ENCODE data around the gene SCLY. TPM values are rescaled to one million over a fixed set of nuclear protein-coding genes. Genes with fewer than 3 reads are reported as not detected.

Gene SCLY
- polyA plus RNA-seq, 1 experiment: 11.2 TPM

DNA sequence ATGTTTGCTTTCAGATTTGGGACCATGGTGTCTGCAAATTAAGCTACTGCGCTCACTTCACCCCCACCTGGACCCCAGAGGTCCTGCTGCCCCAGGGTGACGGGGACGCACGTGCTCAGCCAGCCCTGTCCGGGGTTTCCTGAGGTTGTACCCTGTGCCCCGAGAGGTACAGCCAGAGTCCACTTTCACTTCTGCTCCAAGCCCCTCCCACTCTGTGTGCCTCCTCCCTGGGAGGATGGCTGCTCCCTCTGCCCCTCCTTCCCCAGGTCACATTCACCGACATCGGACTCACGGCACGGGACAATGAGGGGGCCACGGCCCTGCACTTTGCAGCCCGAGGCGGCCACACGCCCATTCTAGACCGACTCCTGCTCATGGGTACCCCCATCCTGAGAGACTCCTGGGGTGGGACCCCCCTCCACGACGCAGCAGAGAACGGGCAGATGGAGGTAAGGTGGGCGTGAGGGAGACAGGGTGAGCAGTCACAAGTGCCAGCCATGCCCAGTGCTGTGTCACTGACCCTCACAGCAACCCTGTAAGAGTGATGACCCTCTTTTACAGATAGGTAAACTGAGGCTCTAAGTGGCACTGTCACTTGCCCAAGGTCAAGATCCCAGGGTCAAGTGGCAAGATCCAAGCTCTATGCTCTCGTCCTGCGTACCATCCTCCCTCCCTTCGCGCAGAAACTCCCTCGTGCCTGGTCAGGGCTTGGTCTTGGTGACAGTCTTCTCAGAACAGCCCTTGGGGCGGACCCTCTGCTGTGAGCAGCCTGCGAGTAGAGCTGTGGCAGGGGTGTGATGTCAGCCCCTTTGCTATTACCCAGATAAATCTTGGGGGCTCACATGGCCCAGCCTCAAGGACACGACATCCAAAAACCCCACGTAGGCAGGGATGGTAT, 47.0 kb downstream of the SCLY start:
- Histone ChIP-seq H3K4me3 (ENCODE audit: low read depth, low read length) (no peak overlapping the region), H3K27ac (ENCODE audit: low read depth, low read length) (no peak overlapping the region), H3K9me3 (ENCODE audit: control insufficient read depth, insufficient read depth, low read length) (no peaks in the 10 kb centered on the region; the same call in 1 of the 2 replicates), H3K27me3 (ENCODE audit: control insufficient read depth, insufficient read depth, low read length) (peaks cover 4% of the 10 kb centered on the region)
- CTCF ChIA-PET: no interaction called here
- TF ChIP-seq, protein P1, sequence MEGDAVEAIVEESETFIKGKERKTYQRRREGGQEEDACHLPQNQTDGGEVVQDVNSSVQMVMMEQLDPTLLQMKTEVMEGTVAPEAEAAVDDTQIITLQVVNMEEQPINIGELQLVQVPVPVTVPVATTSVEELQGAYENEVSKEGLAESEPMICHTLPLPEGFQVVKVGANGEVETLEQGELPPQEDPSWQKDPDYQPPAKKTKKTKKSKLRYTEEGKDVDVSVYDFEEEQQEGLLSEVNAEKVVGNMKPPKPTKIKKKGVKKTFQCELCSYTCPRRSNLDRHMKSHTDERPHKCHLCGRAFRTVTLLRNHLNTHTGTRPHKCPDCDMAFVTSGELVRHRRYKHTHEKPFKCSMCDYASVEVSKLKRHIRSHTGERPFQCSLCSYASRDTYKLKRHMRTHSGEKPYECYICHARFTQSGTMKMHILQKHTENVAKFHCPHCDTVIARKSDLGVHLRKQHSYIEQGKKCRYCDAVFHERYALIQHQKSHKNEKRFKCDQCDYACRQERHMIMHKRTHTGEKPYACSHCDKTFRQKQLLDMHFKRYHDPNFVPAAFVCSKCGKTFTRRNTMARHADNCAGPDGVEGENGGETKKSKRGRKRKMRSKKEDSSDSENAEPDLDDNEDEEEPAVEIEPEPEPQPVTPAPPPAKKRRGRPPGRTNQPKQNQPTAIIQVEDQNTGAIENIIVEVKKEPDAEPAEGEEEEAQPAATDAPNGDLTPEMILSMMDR (IDR thresholded peaks at IDR 0.05; ENCODE audit: low read depth, low read length): no peak
- POLR2A ChIA-PET: no interaction called here
- DNase-seq (ENCODE audit: low read depth, low spot score): no peak

DNA sequence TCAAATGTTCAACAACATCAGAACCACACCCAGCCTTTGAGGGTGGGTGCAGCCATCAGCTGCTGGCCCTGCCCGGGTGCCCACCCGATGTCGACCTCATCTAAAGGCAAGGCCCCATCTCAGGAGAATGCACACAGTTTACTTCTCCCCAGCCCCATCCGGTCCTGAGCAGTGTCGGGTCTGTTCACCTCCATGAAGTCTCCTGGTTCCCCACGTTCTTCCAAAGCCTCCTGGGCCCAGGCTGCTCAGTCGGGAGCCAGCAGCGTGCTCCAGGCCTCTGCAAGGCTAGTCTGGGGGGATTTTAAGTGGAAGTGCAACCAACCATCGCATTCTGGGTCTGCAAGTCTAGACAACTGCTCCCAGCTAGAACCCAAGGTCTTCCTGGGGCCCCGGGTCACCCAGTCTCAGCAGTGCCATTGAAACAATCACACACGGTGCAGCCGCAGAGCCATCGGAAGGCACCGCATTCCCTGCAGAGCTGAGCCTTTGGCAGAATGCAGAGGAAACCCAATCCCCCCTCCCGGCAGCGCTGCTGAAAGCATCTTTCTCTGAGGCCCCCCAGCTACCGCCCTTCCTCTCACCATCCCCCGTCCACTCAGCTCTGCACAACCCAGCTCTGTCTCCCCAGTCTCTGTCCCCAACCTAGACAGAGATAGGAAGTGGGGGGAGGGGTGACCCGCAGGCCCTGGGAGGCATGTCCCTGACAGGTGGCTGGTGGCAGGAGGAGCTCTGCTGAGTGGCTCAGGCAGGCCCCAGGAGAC, 47.8 kb downstream of the SCLY start:
- DNase-seq (ENCODE audit: low read depth, low spot score): no peak

DNA sequence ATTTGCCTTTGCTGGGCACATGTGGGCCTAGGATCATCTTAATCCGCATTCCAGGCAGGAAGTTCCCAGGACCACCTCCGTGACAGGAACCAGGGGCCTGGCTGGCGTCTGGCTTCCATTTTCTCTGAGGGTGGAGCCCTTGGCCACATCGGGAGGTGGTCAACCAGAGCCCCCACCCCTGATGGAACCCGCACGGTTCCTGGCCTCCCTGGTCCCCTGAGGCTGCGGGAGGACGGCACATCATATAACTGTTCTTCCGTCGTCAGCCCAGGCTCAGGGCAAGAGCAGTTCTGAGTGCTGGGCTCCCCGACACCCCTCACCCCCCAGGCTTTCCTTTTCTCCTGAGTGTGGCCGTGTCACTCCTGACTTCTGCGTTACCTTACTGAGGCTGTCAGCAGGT, 52.8 kb downstream of the SCLY start:
- no peak overlapping the region for H3K27ac ChIP-seq (ENCODE audit: low read depth, low read length)
- DNase-seq (ENCODE audit: low read depth, low spot score): no peak
- no peak overlapping the region for H3K4me3 ChIP-seq (ENCODE audit: low read depth, low read length)
- POLR2A ChIA-PET: no interaction called here
- peaks cover 16% of the 10 kb centered on the region; the same call in 1 of the 2 replicates for H3K9me3 ChIP-seq (ENCODE audit: control insufficient read depth, insufficient read depth, low read length)
- TF ChIP-seq, protein P1 (IDR thresholded peaks at IDR 0.05; ENCODE audit: low read depth, low read length): no peak
- peaks cover 2% of the 10 kb centered on the region for H3K27me3 ChIP-seq (ENCODE audit: control insufficient read depth, insufficient read depth, low read length)
- CTCF ChIA-PET: interaction anchor here (0.5 kb wide), 1 partner anchor 206 kb away, joined by 4 read pairs; no protein-coding TSS in a partner anchor

More for the DNA sequence above, 47.8 kb downstream of the SCLY start:
- H3K9me3 ChIP-seq (ENCODE audit: control insufficient read depth, insufficient read depth, low read length): peaks cover 2% of the 10 kb centered on the region; the same call in 1 of the 2 replicates
- H3K4me3 ChIP-seq (ENCODE audit: low read depth, low read length): no peak overlapping the region
- ChIA-PET POLR2A (no interaction called here), CTCF (interaction anchor here (0.6 to 0.9 kb wide), 3 partner anchors 63 to 155 kb away, joined by 3 to 10 read pairs (median 3); no protein-coding TSS in a partner anchor)
- peaks cover 4% of the 10 kb centered on the region for H3K27me3 ChIP-seq (ENCODE audit: control insufficient read depth, insufficient read depth, low read length)
- TF ChIP-seq, protein P1 (IDR thresholded peaks at IDR 0.05; ENCODE audit: low read depth, low read length): no peak
- no peak overlapping the region for H3K27ac ChIP-seq (ENCODE audit: low read depth, low read length)

DNA sequence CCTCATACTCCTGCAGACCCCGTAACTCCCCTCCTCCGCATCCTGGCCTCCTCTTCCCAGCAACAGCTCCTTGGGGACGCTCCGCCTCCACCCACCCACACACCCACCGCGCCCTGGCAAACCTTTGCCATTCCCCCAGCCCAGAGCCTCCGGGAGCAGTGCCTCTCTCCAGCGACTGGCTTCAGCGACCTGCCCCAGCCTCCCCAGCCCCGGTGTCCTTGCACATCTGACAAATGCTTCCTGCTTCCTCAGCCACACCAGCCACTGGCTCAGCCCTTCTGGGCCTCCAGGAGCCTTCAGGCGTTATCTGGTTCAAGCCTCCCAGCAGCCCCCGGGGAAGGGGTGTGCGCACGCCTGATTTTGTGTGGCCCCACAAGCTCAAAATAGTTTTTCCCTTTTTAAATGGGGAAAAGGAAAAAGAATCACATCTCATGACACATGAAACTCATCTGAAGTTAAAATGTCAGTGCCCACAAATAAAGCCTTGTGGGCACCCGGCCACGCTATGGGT, 53.6 kb downstream of the SCLY start:
- Histone ChIP-seq H3K9me3 (ENCODE audit: control insufficient read depth, insufficient read depth, low read length) (peaks cover 16% of the 10 kb centered on the region; the same call in 1 of the 2 replicates), H3K27me3 (ENCODE audit: control insufficient read depth, insufficient read depth, low read length) (peaks cover 2% of the 10 kb centered on the region), H3K4me3 (ENCODE audit: low read depth, low read length) (no peak overlapping the region), H3K27ac (ENCODE audit: low read depth, low read length) (no peak overlapping the region)
- CTCF ChIA-PET: no interaction called here
- DNase-seq (ENCODE audit: low read depth, low spot score): no peak
- TF ChIP-seq, protein P1 (IDR thresholded peaks at IDR 0.05; ENCODE audit: low read depth, low read length): no peak
- POLR2A ChIA-PET: no interaction called here
